ELR (cell line): ENCODE results near the gene ARHGAP19.
"Not testable (repeated sequence)": the region's sequence is repeated elsewhere in the genome, so short reads cannot be mapped to it uniquely, and the experiment has no call there.

ENCODE experiments used
- DNase-seq: peaks from one replicate; pipeline ENCODE4 v3.0.0-alpha.2; 2015; ENCODE audit warnings: low read depth

The ARHGAP19 gene

DNA sequence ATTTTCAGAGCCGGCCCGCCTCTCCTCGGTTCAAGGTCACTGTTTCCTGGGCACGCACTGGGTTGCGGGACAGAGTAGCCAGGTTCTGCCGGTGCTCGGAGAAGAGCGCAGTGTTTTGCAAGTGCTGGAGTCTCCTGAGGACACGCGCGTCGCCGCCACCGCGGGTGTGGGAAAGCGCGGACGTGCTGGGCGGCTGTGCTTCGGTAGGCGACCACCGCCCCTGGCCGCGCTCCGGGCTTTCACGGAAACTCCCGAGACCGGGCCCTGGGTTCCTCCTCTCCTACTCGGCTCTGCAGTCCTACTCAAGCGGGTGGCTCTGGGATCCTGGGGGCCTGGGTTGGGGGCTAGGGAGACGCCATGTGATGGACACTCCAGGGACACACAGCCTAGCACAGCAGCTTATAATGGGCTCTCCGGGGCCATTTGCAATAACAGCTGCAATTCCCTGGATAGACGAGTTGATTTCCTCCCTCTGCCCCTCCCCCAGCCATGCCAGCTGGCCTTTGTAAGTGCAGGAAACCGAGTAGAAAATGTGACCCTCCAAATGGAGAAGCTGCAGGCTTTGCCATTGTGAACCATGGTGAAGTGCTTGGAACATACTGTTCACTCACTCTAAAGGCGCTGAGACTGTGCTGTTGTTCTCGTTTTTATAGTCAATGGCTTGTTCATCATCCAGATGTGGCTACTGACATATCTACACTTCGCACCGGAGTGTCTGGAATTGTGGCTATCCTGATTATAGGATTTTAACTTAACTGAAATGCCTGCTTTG is 28.8 kb upstream of the ARHGAP19 start:
- no peak for DNase-seq

DNA sequence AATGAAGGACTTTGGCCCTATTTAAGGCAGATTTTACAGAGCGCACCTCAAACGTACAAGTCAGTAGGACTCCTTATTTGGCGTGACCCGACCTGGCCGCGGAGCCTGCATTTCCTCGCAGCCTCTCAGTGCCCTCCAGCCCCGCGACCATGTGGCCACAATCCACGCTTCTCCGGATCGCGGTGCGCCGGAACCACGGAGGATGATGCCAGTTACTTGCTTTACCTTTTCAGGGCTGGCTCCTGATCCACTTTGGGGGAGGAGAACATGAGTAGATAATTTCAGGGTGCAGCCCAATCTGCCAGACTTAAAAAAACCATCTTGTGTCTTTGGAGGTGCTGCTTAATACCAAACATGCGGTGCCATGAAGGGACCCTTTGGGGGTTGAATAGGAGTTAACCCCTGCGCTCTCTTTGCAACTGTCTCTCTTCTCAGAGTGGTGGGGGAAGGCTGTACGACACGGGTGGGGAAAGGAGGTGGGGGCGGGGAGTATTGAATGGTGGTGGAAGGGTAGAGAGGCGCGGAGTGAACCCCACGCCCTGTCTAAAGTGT is 28.1 kb upstream of the ARHGAP19 start:
- DNase-seq = no peak

DNA sequence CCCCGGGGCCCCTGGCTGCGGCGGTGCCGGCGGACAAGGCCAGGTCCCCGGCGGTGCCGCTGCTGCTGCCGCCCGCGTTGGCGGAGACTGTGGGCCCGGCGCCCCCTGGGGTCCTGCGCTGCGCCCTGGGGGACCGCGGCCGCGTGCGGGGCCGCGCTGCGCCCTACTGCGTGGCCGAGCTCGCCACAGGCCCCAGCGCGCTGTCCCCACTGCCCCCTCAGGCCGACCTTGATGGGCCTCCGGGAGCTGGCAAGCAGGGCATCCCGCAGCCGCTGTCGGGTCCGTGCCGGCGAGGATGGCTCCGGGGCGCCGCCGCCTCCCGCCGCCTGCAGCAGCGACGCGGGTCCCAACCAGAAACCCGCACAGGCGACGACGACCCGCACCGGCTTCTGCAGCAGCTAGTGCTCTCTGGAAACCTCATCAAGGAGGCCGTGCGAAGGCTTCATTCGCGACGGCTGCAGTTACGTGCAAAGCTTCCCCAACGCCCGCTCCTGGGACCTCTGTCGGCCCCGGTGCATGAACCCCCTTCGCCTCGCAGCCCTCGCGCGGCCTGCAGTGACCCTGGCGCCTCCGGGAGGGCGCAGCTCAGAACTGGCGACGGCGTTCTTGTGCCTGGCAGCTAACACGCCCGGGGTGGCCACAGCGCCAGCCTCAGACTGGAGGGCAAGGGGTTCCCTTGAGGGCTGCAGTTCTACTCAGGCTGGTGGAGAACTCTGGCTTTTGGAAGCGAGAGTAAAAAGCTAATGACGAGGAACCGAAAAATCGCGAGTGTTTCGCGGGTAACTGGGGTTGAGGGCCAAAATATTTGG is 27.4 kb upstream of the ARHGAP19 start:
- peak; percentile 54 for DNase-seq

DNA sequence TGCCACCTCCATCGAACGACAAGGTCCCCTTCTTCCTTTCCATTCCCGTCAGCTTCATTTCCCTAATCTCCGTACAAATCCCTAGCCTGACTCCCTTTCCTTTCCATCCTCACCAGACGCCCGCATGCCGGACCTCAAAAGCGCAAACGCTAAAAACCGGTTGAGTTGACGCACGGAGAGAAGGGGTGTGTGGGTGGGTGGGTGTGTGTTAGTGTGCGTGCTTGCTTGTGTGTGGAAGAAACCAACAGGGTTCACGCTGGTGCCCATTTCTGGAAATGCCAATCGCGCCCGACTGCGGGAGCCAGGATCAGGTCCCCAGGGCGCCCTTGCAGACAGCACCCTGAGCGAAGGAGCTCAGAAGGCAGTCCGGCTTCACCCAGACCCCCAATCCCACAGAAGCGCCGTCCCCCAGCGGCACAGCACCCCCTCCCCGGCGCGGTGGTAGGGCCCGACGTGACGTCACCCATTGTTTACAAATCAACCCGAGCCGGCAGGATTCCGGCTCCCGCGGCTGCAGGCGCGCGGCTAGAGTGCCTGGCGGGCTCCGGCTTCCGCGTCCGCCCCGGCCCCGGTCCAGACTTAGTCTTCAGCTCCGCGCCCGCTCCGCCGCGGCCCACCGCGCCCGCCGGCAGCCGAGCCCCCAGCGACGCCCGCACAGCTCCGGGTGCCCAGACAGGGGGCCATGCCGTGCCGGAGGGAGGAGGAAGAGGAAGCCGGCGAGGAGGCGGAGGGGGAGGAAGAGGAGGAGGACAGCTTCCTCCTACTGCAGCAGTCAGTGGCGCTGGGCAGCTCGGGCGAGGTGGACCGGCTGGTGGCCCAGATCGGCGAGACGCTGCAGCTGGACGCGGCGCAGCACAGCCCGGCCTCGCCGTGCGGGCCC is 26.6 kb upstream of the ARHGAP19 start, which contains the start of gene FRAT1:
TSS of gene FRAT1 (plus strand) at position 500 of the 880 bp plus-strand sequence. CDS start at position 683, 183 bp downstream.
- peak; percentile 91 for DNase-seq

DNA sequence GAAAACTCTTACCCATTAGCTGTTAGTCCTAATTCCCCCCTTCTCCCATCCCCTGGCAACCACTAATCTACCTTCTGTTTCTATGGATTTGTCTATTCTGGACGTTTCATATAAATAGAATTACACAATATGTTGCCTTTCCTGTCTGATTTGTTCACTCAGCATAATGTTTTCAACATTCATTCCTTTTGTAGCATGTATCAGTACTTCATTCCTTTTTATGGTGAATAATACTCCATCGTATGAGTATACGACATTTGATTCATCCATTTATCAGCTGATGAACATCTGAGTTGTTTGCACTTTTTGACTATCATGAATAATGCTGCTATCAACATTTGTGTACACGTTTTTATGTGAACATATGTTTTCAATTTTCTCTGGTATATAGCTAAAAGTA is 22.2 kb upstream of the ARHGAP19 start:
- no peak for DNase-seq

DNA sequence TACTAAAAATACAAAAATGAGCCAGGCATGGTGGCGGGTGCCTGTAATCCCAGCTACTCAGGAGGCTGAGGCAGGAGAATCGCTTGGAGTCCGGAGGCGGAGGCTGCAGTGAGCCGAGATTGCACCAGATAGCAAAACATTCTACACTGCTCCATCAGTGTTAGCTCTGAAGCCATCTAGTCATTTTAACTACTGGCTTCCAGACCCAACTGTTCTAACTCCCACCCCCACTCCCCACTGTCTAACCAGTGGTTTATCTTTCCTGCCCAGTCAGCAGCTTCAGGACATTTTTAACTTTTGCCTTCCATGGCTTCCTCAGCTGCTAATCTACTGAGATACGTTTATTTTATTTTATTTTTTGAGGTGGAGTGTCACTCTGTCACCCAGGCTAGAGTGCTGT is 20.5 kb upstream of the ARHGAP19 start:
- no peak for DNase-seq

DNA sequence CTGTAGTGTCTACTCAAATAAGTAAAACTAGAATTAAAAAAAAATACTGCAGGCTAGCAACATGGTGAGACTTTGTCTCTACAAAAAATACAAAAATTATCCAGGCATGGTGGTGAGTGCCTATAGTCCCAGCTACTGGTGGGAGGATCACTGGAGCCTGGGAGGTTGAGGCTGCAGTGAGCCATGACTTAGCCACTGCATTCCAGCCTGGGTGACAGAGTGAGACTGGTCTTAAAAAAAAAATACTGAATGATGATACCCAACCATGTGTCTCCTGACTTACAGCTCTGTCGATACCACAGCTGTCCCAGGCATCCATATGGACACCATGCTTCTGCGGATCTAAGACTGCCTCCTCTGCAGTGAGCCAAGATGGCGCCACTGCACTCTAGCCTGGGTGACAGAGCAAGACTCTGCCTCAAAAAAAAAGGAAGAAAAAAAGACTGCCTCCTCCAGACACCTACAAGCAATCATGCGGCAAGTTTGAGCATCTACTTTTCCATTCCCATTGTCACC is 18.7 kb upstream of the ARHGAP19 start:
- DNase-seq = no peak

DNA sequence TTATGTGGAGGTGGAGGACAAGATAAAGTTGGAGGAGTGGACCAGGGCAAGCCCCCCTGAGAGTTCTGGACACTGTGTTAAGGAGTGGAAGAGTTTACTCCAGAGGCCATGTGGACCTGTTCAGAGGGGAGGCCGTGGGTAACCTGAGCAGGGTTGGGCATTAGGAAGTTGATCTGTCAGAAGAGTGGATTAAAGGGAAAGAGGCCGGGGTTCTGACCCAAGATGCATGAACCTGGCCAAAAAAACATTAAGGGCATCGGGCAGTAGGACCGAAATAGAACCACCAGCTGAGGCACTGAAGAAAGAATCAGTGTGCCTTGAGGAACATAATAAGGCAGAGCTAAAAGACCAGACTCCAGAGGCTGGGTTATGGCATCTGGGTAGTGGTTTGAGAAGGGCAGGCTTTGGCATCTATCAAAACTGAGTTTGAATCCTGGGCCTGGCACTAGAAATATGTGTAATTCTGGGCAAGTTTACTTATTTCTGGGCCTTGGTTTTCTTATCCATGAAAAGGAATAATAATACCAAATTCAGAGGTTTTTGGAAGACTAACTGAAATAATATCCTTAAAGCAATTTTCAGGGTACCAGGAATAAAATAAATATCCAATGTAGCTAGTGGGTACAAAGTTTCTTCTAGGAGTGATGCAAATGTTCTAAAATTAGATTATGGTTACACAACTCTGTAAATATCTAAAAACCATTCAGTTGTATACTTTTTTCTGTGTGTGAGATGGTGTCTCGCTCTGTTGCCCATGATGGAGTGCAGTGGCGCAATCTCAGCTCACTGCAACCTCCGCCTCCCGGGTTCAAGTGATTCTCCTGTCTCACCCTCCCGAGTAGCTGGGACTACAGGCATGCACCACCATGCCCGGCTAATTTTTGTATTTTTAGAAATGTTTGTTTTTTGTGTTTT is 15.7 kb upstream of the ARHGAP19 start:
- no peak for DNase-seq

DNA sequence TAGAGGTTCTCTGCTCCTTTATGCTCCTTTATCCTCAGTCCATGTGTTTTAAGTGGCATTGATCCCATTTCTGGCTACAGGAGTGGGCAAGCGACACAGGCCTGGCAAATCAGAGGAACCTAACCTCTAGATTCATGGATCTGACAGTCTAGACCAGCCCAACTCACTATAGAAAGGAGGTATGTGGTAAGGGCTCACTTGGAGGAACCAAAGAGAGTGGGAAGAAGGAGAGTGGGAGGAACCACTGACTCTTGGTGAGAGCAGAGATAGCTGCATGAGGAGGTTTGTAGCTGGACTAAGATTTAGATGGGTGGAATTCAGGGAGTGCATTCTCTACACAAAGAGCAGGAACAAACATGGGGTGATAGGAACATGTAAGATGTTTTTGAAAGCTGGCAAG is 15.0 kb upstream of the ARHGAP19 start:
- DNase-seq = no peak

DNA sequence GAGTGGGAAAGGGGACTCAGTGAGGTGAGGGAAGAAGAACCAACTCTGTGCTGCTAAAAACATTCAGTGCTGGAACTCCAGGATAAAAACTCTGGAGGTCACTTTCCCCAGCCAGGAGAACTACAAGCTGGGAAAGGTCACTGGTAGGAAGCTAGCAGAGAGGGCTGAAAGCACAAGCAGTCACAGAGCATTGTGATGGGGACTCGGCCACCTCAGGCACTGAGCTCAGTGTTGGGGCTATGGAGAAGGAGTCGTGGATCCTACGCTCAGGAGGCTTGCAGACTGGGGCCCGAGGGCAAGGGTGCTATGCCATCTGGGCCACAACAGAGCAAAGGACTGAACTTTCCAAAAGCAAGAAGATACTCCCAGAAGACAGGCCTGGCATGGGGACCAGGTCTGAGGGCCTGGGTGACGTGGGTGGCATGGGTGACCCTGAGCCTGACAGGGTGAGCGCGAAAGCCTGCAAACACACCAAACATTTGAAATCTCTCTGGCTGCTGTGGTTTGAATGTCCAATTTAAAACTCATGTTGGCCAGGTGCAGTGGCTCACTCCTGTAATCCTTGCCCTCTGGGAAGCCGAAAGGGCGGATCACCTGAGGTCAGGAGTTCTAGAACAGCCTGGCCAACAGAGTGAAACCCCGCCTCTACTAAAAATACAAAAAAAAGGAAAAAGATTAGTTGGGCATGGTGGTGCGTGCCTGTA is 9.8 kb upstream of the ARHGAP19 start:
- DNase-seq = no peak

DNA sequence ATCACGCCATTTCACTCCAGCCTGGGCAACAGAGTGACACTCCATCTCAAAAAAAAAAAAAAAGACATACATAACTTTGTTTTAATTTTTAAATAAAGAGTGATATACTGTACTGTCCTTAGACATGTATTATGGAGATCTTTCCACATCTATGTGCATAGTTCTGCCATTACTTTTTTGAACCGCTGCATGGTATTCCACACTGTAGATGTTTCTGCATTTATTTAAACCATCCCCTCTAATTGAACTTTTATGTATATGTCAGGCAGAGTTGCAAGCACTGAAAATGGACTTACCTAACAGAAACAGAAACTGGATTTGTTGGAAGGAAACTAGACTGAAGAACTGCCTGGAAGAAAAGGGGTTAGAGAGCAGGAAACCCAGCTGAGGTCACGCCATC is 8.5 kb upstream of the ARHGAP19 start:
- no peak for DNase-seq

DNA sequence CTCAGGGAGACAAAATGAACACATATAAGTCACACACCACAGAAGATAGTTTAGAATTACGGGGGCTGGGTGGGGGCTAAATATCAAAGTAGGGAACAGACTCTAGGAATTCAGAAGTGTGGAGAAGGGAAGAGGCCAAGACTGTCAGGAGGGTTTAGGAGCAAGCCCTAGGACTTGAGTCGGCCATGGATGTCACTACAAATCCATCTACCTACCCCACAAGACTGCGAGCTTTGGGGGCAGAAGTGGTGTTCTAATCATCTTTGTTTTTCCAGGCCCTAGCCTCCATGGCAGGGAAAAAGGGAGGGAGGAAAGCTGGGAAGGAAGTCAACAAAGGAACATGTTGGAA is 5.8 kb upstream of the ARHGAP19 start:
- no peak for DNase-seq

DNA sequence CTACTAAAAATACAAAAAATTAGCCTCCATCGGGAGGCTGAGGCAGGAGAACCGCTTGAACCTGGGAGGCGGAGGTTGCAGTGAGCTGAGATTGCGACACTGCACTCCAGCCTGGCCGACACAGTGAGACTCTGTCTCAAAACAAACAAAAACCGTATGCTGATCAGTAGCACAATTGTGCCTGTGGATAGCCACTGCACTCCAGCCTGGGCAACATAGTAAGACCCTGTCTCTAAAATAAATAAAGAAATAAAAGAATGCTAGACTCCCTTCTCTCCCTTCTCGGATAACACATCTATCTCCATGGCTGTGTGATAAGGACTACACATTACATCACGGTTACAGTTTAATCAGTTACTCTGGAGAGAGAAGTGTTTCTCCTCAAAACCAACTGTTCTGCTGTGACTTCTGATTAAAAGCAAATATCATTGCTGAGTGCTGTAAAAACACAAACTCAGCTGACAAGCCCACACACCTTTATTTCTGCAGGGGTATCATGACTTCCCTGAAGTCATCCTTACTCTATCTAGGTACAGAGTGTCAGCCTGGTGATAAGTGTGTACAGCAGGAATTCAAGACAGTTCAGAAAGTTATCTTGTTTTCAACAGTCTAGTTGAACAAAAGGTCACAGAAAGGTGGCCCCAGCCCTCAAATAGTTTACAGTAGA is 5.3 kb upstream of the ARHGAP19 start:
- DNase-seq = no peak

DNA sequence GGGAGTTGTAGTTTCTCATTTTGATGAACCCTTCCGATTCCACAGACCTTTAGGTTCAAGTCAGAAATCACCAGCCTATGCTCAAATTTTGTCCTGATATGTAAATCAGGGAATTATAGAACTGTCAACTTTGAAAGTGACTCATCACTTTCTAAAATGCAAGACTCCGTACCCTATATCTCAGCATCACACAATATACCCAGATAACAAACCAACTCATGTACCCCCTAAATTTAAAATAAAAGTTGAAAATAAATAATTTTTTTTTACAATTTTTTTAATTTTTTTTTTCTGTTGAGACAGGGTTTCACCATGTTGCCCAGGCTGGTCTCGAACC is 393 bp upstream of the ARHGAP19 start:
- no peak for DNase-seq

DNA sequence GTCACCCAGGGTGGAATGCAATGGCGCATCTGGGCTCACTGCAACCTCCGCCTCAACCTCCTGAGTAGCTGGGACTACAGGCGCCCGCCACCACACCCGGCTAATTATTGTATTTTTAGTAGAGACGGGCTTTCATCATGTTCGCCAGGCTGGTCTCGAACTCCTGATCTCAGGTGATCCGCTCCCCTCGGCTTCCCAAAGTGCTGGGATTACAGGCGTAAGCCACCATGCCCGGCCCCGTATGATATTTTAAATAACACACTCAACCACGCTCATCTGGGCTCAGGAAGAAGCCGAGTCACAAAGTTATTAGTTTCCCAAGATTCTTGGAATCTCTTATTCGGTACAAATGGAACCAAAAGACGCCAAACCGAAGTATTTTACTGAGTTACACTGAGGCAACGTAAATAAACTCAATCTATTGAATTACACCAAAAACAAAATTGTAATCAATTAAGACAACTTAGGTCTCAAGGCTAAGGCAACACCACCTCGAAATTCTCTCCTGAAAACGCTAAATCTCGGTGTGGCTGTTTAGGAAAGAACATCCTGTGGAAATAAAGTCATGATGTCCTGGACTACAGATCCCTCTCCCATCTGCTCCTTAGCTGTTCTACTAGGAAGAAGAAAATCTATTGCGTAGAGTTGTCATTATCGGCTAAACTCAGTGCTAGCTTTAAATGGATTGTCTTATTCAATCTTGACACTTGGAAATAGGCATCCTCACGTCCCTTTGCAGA is 910 bp downstream of the ARHGAP19 start:
- peak; percentile 23 for DNase-seq

DNA sequence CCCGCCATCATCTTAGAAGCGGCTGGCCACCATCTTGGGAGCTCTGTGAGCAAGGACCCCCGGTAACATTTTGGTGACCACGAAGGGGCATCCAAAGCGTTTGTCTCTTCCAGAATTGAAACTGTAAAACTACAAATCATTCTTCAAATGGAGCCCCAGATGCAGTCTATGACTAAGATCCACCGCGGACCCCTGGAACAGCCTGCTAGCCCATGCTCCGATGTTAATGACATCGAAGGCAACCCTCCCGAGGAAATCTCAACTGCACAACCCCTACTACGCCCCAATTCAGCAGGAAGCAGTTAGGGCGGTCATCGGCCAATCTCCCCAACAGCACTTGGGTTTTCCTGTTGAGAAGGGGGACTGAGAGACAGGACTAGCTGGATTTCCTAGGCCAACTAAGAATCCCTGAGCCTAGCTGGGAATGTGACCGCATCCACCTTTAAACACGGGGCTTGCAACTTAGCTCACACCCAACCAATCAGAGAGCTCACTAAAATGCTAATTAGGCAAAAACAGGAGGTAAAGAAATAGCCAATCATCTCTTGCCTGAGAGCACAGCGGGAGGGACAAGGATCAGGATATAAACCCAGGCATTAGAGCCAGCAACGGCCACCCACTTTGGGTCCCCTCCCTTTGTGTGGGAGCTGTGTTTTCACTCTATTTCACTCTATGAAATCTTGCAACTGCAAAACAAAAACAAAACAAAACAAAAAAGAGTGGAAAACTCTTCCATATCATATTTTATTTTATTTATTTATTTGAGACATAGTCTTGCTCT is 1.7 kb downstream of the ARHGAP19 start:
- DNase-seq = not testable (repeated sequence)

DNA sequence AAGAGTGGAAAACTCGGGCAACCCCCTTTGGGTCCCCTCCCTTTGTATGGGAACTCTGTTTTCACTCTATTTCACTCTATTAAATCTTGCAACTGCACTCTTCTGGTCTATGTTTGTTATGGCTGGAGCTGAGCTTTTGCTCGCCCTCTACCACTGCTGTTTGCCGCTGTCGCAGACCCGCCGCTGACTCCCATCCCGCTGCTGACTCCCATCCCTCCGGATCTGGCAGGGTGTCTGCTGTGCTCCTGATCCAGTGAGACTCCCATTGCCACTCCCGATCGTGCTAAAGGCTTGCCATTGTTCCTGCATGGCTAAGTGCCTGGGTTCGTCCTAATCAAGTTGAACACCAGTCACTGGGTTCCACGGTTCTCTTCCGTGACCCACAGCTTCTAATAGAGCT is 2.4 kb downstream of the ARHGAP19 start:
- not testable (repeated sequence) for DNase-seq

DNA sequence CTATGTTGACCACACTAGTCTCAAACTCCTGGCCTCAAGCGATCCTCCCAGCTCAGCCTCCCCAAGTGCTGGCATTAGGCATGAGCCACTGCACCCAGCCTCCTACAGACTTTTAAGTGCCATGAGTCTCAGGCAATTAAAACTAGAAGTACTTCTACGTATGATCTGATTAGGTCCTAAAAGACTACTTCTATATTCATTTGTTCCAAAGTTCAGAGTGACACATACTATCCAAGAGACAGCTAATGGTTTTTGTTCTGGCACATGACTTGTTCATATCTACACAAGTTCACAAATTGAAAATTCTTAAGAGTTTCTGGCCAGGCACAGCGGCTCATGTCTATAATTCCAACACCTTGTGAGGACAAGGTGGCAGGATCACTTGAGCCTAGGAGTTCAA is 11.7 kb downstream of the ARHGAP19 start:
- DNase-seq = no peak
